ENCODE results near the gene INPP4B.
"Not testable (repeated sequence)": the region's sequence is repeated elsewhere in the genome, so short reads cannot be mapped to it uniquely, and the experiment has no call there.

INPP4B gene

DNA sequence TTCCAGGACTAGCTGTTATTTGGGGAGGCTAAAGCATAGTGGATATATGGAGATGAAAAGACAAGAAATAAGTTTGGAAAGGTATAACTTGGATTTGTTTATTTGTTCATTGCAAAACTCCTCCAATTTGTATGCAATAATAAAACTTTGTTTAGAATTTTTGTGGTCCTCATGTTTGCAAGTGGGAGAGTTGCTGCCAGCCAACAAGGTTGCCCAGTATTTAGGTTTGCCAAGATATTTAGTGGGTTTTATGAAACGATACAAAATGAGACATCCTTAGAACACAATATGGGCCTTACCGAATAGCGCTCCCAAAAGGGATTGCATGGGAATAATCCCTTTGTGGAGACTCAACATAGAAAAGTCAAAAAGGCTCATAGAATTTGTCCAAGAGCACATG, 162.1 kb downstream of the INPP4B start:
- no peak for DNase-seq (ENCODE audit: low spot score)

DNA sequence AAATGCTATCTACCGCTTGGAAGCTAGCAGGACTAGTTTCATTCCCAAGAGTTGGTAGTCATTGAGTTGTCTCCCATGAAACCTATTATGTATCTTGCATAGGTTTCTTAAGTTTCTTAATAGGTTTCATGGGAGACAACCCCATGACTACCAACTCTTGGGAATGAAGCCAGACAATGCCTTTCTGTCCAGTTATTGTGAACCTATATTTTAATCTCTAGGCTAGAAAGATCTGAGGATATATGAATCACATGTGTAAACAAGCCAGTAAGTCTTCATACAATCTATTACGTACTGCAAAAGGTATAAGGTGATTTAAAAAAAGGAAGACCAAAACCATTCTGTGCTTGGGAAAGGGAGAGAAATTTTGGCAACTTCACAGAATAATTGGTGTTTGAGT, 162.6 kb downstream of the INPP4B start:
- DNase-seq (ENCODE audit: low spot score): no peak

DNA sequence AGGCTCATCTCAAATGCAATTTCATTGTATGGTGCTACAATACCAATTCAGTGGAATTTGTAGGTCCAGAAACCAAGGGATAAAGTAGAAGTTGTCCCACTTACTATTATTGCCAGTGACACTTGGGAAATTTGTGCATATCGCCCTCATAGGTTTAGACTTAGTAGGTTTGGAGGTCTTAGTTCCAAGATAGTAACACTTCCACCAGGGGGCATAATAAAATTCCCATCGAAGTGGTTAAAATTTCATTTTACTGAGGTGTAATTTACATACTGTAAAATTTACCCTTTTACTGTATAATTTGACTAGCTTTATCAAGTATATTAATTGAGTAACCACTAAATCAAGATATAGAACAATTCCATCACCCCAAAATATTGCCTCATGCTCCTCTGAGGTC, 174.6 kb downstream of the INPP4B start:
- DNase-seq (ENCODE audit: low spot score): no peak

DNA sequence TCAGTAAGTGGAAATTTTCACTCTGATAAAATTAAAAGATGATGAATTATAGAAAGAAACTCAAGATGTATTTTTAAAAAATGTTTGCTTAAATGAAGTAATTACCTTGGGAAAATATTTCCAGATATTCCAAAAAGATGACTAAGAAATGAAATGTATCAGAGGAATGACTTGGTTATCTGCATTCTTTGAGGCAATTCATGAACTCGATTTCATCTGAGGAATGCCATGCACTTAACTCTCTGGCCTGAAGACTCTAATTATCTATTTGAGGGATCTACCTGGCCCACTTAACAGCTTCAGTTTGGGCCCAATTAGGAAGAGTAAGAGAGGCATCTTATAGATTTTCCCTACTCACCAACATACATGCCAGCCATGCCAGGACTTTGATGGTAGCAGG, 182.3 kb downstream of the INPP4B start:
- no peak for DNase-seq (ENCODE audit: low spot score)

DNA sequence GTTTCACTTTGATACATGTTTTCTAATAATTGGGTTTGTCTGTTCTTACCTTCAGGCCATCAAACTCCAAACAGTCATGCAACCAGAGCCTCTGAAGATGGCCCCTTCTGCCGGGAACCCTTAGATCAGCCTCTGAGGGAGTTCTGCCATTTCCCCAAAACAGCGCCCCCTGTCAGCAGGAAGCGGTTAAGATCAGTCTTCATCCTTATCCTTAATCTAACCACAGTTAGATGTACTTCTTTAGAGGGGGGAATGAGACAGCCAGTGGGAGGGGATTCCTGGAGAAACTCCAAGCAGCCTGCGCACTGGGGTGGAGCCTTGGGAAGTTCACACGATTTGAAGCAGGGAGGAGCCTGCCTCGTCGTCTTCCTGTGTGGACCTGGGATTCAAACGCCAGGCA, 185.4 kb downstream of the INPP4B start:
- DNase-seq (ENCODE audit: low spot score): no peak

DNA sequence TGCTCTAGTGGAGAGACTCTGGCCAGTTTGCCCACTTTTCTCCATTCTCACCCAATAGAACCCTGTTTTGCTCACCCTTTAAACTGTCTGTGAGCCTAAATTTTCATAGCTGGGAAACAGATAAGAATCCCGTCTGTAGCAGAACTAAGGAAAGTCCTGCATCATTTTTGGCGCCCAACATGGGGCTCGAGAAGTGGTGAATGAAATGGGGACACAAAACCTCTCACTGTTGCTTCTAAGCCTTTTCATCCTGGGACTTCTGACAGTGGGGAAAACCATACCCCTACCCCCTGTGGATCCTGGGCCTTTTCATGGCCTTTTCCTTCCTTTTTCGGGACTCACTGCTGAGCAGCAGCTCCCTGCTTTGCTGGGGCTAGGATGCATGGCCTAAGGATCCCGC, 189.9 kb downstream of the INPP4B start:
- DNase-seq (ENCODE audit: low spot score): no peak

DNA sequence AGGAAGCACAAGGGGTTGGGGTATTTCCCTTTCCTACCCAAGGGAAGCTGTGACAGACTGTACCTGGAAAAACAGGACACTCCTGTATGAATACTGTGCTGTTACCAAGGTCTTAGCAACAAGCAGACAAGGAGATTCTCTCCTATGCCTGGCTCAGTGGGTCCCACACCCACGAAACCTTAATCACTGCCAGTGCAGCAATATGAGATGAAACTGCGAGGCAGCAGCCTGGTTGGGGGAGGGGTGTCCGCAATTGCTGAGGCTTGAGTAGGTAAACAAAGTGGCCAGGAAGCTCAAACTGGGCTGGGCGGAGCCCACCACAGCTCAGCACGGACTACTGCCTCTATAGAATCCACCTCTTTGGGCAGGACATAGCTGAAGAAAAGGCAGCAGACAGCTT, 197.7 kb downstream of the INPP4B start:
- no peak for DNase-seq (ENCODE audit: low spot score)

DNA sequence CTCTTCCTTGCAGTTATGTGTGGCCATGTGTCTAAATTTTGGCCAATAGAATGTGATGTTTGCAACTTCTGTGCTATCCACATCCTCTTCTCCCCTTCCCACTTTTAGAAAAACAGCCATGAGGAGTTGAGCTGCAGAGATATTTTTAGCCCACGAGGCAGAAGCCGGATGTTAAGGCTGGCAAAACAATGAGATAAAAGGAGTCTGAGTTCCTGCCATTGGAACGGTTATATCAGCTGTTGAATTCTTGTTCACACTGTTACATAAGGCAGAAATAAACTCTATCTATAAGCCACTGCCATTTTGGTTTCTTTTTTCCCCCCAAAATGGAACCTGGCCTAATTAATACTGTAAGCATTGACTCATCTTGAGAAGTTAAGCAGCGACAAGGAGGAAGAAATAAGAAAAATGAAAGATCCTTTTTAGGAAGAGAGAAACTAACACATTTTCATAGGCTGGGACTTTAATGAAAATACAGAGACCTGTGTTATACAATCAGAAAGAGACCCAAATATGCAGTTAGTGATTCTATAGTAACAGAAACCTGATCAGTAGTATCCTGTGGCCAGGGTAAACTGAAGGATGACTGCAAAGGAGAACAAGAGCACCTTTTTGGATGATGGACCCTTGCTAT, 200.5 kb downstream of the INPP4B start:
- no peak for DNase-seq (ENCODE audit: low spot score)

DNA sequence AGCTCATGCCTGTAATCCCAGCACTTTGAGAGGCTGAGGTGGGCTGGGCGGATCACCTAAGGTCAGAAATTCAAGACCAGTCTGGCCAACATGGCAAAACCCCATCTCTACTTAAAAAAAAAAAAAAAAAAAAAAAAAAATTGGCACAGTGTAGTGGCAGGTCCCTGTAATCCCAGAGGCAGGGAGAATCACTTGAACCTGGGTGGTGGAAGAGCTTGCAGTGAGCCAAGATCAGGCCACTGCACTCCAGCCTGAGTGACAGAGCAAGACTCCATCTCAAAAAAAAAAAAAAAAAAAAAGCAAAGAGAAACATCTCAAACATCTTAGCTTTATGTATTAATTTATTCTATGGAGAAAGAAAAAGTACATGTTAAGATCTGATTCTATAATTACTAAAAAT, 201.5 kb downstream of the INPP4B start:
- not testable (repeated sequence) for DNase-seq (ENCODE audit: low spot score)

DNA sequence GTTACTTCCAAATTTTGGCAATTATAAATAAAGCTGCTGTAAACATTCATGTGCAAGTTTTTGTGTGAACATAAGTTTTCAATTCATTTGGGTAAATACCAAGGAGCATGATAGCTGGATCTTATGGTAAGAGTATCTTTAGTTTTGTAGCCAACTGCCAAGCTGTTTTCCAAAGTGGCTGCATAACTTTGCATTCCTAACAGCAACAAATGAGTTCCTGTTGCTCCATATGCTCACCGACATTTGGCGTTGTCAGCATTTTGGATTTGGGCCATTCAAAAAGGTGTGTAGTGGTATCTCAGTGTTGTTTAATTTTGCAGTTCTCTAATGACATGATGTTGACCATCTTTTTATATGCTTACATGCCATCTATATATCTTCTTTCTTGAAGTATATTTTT, 208.5 kb downstream of the INPP4B start:
- DNase-seq (ENCODE audit: low spot score): no peak

DNA sequence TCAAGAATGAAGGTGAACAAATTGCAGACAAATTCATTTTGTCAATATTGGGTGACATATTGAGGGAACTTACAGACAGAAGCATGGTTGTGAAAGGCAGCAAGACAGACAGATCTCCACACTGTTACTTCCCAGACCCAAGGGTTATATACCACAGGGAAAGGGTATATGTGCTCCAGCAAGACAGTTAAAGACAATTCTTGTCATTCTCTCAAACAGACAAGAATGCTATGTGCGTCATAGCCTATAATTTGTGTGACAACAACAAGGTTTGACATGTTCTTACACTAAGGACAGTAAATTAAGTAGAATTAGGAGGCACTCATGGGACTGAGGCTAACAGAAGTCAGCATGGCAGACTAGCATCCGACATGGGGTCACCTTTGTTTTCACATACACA, 214.3 kb downstream of the INPP4B start:
- no peak for DNase-seq (ENCODE audit: low spot score)

DNA sequence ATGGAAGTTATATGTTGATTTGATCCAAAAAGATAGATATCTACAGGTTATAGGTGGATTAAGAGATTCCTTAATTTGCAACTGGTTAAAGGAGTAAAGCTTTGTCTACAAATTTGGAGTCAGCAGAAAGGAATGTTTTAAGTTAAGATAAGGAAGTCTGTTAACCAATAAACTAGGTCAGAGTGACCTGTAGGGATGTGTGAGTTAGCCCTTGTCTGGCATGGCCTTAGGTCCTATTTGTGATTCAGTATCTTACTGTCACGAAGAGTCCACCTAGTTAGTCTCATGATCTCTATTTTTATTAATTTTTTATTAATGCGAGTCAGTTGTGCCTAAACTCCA, 230.8 kb downstream of the INPP4B start:
- no peak for DNase-seq (ENCODE audit: low spot score)

DNA sequence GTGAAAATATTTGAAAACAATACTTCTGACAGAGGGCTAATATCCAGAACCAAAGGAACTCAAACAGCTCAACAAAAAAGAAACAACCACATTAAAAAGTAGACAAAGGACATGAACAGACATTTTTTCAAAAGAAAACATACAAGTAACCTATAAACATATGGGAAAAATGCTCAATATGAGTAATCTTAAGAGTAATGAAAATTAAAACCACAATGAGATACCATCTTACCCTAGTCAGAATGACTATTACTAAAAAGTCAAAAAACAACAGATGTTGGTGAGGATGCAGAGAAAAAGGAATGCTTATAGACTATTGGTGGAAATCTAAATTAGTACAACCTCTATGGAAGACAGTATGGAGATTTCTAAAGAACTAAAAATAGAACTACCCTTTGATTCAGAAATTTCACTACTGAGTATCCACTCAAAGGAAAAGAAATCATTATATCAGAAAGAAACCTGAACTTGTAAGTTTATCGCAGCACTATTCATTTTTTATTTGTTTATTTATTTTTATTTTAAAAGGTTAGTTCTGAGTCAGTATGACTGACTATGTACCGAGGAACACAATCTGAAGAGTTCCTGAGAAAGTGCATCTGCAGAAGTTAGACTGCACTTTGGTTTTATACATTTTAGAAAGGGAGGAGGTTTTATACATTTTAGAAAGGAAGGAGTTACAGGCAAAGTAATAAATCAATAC, 231.3 kb downstream of the INPP4B start:
- DNase-seq (ENCODE audit: low spot score): no peak

DNA sequence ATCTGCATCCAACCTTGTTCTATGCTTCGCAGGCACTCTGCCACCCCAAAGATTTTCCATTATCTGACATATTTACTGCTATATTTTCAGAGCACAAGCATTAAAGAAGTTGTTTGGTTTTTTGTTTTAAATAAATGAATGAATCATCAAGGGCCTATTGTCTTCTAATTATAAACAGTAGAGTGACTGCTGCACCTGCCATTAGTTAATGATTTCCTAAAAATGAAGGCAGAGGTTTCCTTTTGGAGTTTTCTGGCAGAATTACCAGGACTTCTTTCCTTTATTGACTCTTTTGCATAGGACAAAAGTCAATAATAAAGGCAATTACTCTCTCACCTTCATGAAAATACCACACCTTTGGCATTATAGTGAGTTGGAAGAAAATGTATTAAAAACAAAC, 238.1 kb downstream of the INPP4B start:
- DNase-seq (ENCODE audit: low spot score): no peak

DNA sequence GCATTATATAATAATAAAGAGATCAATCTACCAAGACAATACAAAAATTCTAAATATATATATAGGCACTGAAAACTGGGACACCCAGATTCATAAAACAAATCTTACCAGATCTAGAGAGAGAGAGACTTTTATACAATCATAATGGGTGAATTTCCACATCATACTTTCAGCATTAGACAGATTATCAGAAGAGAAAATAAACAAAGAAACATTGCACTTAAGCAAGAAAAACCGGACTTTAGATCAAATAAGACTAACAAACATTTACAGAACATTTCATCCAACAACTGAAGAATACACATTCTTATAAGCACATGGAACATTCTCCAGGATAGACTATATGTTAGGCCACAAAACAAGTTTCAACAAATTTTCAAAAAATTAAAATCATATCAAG, 245.1 kb downstream of the INPP4B start:
- DNase-seq (ENCODE audit: low spot score): no peak

DNA sequence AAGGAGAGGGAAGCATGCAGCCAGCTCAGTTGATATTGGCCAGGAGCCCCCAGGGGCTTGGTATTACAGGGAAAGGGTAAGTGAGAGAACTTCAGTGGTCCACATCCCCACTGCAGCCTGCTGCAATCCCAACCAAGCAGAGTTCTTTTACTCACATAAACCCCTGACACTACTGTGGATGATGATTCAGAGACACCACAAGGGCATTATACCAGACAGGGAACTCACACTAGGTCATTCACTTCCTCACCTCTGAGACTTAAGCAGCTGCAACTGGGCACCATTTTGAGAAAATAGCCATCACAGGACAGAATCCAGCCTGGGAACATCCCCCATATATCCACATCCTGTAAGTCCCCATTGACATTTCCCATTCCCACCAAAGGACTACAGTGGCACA, 248.0 kb downstream of the INPP4B start:
- no peak for DNase-seq (ENCODE audit: low spot score)

DNA sequence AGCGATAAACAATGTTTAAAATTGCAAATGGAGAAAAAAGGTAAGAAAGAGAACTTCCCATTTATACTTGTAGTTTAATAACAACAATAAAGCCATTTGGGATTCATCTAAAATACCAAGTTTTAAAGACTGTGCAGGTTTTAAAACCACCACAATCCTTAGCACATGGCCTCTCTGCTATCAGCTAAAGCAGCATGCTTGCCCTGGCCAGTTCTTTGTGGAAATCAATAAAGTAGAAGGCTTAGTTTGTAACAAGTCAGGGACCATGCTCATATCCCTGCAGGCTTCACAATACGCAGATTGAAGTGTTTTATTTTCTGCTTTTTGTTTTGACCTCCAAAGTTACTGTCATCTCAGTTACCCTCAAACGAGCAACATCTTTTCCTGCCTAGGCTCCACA, 249.5 kb downstream of the INPP4B start:
- no peak for DNase-seq (ENCODE audit: low spot score)

DNA sequence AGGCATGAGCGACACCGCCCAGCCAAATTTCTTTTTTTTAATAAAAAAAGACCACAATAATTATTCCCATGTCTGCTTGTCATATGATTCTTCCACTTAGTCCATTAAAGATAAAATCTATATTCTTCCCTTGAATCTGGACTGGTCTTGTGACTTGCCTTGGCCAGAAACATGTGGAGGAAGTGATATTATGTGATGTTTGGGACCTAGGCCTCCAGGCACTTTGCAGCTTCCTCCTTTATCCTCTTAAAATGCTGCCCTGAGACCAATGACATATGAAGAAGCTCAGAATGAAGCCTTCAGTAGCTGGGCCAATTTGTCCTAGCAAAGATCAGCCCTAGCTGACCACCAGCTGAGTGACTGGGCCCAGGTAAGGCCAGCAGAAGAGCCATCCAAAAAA, 250.0 kb downstream of the INPP4B start:
- no peak for DNase-seq (ENCODE audit: low spot score)

DNA sequence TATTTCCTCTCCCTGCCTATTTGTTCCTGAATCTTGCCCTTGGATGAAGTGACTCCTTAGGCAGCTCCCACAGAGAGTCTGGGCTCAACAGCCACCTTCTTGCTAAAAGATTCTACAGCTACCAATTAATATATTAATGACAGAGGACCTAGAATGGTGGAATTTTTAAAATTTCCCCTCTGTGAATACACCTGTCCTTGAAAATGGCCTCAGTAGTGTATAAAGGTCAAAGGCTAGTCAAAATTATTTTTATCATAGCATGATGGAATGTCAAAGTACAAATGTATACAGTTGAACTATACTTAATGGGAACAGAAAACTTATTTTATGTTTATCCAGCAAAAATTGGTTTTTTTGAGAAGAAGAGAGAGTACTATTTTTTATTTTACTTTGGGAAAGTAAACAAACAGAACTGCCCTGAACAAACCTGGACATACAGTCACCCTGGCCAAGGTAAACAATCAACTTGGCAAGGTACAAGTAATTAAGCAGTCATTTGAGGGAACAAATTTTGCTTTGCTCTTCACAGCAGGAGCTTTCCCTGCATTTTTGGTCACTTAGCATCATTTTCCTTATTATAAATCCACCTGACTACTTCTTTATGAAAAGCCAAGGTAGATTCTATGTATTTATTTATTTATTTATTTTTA, 250.8 kb downstream of the INPP4B start:
- DNase-seq (ENCODE audit: low spot score): no peak

DNA sequence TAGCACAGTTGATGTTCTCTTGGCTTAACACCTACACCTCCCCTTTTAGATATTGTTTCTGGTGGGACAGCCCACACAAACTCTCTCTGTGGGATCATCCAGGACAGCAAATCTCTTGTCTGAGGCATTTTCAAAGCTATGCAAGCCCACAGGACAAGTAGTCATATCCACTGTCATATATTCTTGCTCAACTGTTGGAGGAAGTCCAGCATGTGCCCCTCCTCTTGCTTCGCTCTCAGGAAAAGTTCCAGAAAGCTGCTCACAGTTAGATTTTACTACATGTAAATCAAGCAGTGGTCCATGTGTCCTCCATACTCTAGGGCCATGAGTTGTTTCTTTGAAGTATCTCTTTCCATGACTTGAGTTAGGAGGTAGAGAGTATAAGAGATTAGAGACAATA, 260.7 kb downstream of the INPP4B start:
- DNase-seq (ENCODE audit: low spot score): no peak

DNA sequence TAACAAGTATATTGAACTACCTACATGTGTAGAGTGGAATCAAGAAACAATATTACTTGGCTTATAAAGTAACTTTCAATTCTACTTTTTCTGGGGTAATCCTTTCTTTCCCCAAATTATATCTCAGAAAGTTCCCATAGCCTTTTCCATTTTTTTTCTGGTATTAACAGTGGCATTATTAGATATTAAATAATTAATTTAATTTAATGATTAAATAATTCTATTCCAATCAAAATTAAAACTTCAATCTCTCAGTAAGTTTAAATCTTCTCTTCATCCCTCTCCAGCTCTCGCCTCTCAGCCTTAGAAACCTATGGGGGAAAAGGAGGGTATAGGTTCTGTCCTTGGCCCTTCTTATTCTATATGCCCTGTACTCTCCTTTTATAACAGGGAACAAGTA, 262.4 kb downstream of the INPP4B start:
- no peak for DNase-seq (ENCODE audit: low spot score)

DNA sequence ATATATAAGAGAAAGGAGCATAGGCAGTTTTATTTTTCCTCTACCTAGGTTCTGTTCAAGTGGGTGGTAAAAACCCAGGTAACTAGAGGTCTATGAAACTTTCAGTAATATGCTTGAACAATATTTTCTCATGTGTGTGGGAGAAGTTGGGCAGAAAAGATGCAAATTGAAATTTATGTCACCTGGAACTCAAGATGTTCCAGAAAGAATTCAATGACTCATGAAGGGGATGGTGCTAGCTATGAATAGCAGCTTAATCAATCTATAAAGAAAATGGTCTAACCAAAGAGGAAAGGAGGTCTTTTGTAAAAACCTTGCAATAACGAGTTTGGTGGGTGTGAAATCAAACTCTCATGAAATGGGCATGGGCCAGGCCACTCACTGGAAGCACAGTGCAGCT, 263.8 kb downstream of the INPP4B start:
- DNase-seq (ENCODE audit: low spot score): no peak

DNA sequence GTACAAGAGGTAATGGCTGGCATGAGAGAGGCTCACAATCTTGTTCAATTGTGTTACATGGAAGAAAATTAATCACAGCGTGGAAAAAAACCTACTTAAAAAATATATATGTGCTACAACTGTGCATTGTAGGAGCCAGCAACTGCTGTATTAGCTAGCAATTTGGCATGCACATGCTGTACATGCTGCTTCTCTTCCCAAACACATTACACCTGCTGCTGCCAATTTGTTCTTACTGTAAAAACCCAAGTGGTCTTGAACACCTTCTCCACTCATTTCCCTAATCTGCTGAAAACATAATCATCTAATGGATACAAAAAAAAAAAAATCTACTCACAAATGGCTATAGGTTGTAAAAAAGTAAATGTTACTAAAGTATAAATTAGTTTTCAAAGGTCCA, 264.2 kb downstream of the INPP4B start:
- DNase-seq (ENCODE audit: low spot score): no peak

DNA sequence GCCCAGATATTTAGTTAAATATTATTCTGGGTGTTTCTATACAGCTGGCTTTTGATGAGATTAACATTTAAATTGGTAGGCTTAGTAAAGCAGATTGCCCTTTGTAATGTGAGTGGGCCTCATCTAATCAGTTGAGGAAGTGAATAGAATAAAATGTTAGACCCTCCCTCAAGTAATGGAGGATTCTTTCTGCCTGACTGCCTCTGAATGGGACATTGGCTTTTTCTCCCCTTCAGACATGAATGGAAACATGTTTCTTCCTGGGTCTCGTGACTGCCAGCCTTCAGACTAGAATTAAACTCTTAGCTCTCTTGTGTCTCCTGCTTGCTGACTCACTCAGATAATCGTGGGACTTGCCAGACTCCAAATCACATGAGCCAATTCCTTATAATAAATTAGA, 266.7 kb downstream of the INPP4B start:
- DNase-seq (ENCODE audit: low spot score): no peak

Measured in left forelimb (tissue), 1 donor.